ENCODE measurements around the gene PHYKPL. TPM values are rescaled to one million over a fixed set of nuclear protein-coding genes. Genes with fewer than 3 reads are reported as not detected.

Gene PHYKPL
- total and polyA plus RNA-seq, 11 donors = 21.3 to 56.2 (median 38.6) TPM

GRCh38 chr5:178207183-178207916 lies 25.3 kb downstream of the PHYKPL start:
- Histone ChIP-seq H3K9me3 (no peaks in the 10 kb centered on the region), H3K27ac (peak overlapping the region in 4 of 12 donors; percentile 0 to 50 (median 31)), H3K27me3 (no peaks in the 10 kb centered on the region), H3K36me3 (peaks cover 7 to 69% (median 62%) of the 10 kb centered on the region in 9 donors), H3K4me3 (peak overlapping the region in 1 of 12 donors; percentile 83), H3K4me1 (peaks cover 11 to 36% (median 24%) of the 10 kb centered on the region in 12 donors)
- TF ChIP-seq CTCF (IDR thresholded peaks at IDR 0.05) (no peak), POLR2A (IDR thresholded peaks at IDR 0.05) (no peak)
- intact Hi-C loops (cut with DNase I) = no loop called here
- WGBS, 4 donors = 64 to 74% (median 68%) methylated on average over 5 of the region's 5 CpGs
- peak in 1 of 4 donors; percentile 0 for ATAC-seq
- no peak for DNase-seq

- peaks cover 11 to 42% (median 24%) of the 10 kb centered on the region in 12 donors for H3K4me1 ChIP-seq
- ATAC-seq = no peak
- H3K27ac ChIP-seq = peak overlapping the region in 8 of 12 donors; percentile 10 to 97 (median 84)
- 53 to 60% (median 58%) methylated on average over 12 of the region's 12 CpGs for WGBS, 4 donors
- H3K27me3 ChIP-seq = no peaks in the 10 kb centered on the region
- TF ChIP-seq CTCF (IDR thresholded peaks at IDR 0.05) (no peak), POLR2A (IDR thresholded peaks at IDR 0.05) (no peak)
- H3K9me3 ChIP-seq = no peaks in the 10 kb centered on the region
- H3K36me3 ChIP-seq = peaks cover 7 to 60% (median 53%) of the 10 kb centered on the region in 9 donors
- peak overlapping the region in 11 of 12 donors; percentile 66 to 100 (median 93) for H3K4me3 ChIP-seq
- intact Hi-C loops (cut with DNase I) = no loop called here
- DNase-seq = peak in 1 of 5 donors; percentile 27
Observed at GRCh38 chr5:178206166-178207101, 26.2 kb downstream of the PHYKPL start.

- Histone ChIP-seq H3K36me3 (peaks cover 5 to 53% (median 46%) of the 10 kb centered on the region in 9 donors), H3K27ac (peak overlapping the region in 10 of 12 donors; percentile 71 to 97 (median 94)), H3K27me3 (no peaks in the 10 kb centered on the region), H3K4me1 (peaks cover 11 to 42% (median 24%) of the 10 kb centered on the region in 12 donors), H3K4me3 (peak overlapping the region; percentile 66 to 100 (median 92)), H3K9me3 (no peaks in the 10 kb centered on the region)
- no peak for TF ChIP-seq POLR2A (IDR thresholded peaks at IDR 0.05)
- TF ChIP-seq CTCF (IDR thresholded peaks at IDR 0.05) = no peak
- intact Hi-C loops (cut with DNase I) = loop anchor here in 1 of 10 donors (2.0 kb wide), 1 partner anchor 23 kb away; no protein-coding TSS in a partner anchor
- peak in 1 of 5 donors; percentile 1 for DNase-seq
- no peak for ATAC-seq
- 11 to 14% (median 12%) methylated on average over 5 of the region's 5 CpGs for WGBS, 4 donors
Observed at GRCh38 chr5:178205749-178206047, 26.9 kb downstream of the PHYKPL start.
